GM12872 (cell line): Measurements from ENCODE around the gene SESN3.

ENCODE experiments used
- CTCF ChIP-seq: IDR thresholded peaks from 3 replicates; pipeline ENCODE4 v1.5.1; 2011; ENCODE audit warnings: low read depth, mild to moderate bottlenecking, low read length, moderate library complexity; ENCODE audit not compliant: insufficient read depth

The SESN3 gene

GRCh38 chr11:95137299-95137698 is 93.7 kb downstream of the SESN3 start:
- no peak for TF ChIP-seq CTCF

DNA sequence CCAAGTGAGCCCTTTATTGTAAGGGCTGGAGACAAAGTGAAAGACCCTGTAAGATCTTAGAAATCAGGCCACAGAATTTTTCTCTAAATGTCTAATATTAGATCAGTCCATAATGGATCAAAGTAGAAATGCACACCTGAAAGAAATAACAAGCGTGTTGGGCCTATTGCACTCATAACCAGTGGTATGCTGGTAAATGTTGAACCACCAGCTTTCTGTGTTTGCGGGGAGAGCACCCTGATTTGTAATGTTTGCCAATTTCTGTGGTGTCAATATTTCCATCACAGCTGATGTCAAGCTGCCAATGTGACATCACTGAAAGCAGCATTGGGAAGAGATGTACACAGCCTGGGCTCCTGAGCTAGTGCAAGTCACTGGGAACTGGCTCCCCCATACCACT is 95.1 kb downstream of the SESN3 start:
- TF ChIP-seq CTCF = no peak

GRCh38 chr11:95135155-95135554 is 95.8 kb downstream of the SESN3 start:
- TF ChIP-seq CTCF = no peak

DNA sequence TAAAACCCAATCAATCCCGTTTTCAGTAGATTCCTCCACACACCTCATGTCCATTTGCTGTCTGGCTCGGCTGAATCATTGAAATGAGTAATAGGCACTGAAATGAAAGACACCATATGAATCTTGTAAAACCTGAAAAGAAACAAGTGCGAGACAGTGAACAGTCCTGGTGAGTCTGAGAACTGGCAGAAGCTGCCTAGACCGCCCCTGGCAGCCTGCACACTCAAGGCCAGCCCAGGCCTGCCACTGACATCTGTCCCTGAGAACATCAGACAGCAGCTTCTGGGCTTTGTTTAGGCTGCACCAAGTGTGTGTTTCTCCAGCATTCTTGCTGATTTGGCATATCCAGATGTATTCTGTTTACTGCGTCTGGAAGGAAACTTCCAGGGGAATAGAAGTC is 96.5 kb downstream of the SESN3 start:
- no peak for TF ChIP-seq CTCF

GRCh38 chr11:95132956-95133355 is 98.0 kb downstream of the SESN3 start:
- no peak for TF ChIP-seq CTCF

DNA sequence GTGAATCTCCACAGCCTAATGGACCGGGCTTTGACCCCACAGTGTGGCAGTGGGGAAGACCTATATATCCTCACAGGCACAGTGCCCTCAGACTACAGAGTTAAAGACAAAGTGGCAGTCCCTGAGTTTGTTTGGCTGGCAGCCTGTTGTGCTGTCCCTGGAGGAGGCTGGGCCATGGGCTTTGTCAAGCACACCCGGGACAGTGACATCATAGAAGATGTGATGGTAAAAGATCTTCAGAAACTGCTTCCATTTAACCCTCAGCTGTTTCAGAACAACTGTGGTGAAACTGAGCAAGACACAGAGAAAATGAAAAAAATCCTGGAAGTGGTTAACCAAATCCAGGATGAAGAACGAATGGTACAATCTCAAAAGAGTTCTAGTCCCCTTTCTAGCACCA is 102.4 kb downstream of the SESN3 start:
- TF ChIP-seq CTCF = no peak

DNA sequence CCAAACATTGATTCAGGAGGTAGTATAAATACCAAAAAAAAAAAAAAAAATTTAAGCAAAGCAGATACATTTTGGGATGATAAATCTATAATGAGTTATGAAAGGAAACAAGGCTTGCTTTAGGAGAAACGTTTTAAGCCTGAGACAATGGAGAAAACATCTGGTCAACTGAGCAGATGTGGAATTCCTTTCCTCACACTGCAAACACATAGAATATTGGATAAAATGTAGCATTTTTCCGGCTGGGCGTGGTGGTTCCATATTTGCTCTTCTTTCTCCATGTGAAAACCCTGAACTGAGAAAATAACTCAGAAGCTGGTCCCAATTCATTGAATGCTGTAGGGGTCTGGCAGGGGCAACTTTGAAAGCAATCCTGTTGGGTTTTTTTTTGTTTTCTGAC is 107.4 kb downstream of the SESN3 start:
- TF ChIP-seq CTCF = no peak

GRCh38 chr11:95121698-95122097 is 109.3 kb downstream of the SESN3 start:
- TF ChIP-seq CTCF = no peak
